HL-60 (cell line): ENCODE data around the gene PPP1R9A.

Experiments used
- DNase-seq, 2 experiments: peaks; one replicate each; pipeline ENCODE4 v3.0.0-alpha.2; 2010 to 2020; ENCODE audit warnings: low read depth in 1 of 2, low spot score in 1 of 2
- H3K27ac ChIP-seq: fragments of 250-450 bp; sonication (Bioruptor Pico); replicated peaks from 2 replicates; pipeline ENCODE4 v1.5.1; 2020; ENCODE audit warnings: mild to moderate bottlenecking, moderate library complexity
- H3K27me3 ChIP-seq: fragments of 250-450 bp; sonication (Bioruptor Pico); 2 replicates; pipeline ENCODE4 v1.5.1; 2021; ENCODE audit warnings: mild to moderate bottlenecking, moderate library complexity; ENCODE audit not compliant: insufficient read depth, poor library complexity, severe bottlenecking
- H3K4me3 ChIP-seq: replicated peaks from 2 replicates; pipeline ENCODE4 v1.5.1; 2011; ENCODE audit warnings: mild to moderate bottlenecking, control low read depth, low read length; ENCODE audit not compliant: insufficient read depth
- GABPA ChIP-seq: IDR thresholded peaks from 2 replicates; pipeline ENCODE4 v1.6.1; 2012; ENCODE audit warnings: low read depth
- POLR2AphosphoS5 ChIP-seq: IDR thresholded peaks from 2 replicates; pipeline ENCODE4 v1.6.1; 2012; ENCODE audit warnings: low read depth
- SPI1 ChIP-seq: IDR thresholded peaks from 2 replicates; pipeline ENCODE4 v1.6.1; 2012; ENCODE audit warnings: low read depth, mild to moderate bottlenecking, borderline replicate concordance
- TF ChIP-seq, protein P1 (sequence below): IDR thresholded peaks from one replicate; pipeline ENCODE4 v1.5.1; 2011; ENCODE audit warnings: low read length, control low read depth, inconsistent platforms; ENCODE audit not compliant: insufficient read depth
- TF ChIP-seq, protein P2 (sequence below): IDR thresholded peaks from 2 replicates; pipeline ENCODE4 v1.6.1; 2012; ENCODE audit warnings: low read depth; ENCODE audit not compliant: insufficient replicate concordance

Gene PPP1R9A

DNA sequence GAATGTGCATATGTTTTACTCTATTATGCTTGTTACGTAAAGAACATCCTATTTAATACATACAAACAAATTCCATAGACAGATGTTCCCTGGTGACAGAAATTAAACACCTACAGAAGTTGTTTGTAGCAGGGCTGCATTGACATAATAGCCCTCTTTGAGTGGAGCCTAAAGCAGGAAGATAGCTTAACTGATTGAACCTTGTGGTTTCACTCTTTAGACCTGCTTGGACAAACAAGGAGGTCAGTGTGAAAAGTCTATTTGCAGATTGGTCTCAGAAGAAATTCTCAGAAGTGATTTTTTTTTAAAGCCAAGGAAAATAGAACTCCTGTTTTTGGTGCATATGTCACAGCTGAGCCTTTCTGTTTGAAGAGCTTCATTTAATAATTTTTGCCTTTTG lies 121.3 kb downstream of the PPP1R9A start:
- DNase-seq = no peak
- no peak overlapping the region for H3K27ac ChIP-seq
- H3K27me3 ChIP-seq = no peaks in the 10 kb centered on the region
- TF ChIP-seq, protein P1, sequence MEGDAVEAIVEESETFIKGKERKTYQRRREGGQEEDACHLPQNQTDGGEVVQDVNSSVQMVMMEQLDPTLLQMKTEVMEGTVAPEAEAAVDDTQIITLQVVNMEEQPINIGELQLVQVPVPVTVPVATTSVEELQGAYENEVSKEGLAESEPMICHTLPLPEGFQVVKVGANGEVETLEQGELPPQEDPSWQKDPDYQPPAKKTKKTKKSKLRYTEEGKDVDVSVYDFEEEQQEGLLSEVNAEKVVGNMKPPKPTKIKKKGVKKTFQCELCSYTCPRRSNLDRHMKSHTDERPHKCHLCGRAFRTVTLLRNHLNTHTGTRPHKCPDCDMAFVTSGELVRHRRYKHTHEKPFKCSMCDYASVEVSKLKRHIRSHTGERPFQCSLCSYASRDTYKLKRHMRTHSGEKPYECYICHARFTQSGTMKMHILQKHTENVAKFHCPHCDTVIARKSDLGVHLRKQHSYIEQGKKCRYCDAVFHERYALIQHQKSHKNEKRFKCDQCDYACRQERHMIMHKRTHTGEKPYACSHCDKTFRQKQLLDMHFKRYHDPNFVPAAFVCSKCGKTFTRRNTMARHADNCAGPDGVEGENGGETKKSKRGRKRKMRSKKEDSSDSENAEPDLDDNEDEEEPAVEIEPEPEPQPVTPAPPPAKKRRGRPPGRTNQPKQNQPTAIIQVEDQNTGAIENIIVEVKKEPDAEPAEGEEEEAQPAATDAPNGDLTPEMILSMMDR = no peak
- no peak for TF ChIP-seq SPI1
- no peak for TF ChIP-seq GABPA
- TF ChIP-seq, protein P2, sequence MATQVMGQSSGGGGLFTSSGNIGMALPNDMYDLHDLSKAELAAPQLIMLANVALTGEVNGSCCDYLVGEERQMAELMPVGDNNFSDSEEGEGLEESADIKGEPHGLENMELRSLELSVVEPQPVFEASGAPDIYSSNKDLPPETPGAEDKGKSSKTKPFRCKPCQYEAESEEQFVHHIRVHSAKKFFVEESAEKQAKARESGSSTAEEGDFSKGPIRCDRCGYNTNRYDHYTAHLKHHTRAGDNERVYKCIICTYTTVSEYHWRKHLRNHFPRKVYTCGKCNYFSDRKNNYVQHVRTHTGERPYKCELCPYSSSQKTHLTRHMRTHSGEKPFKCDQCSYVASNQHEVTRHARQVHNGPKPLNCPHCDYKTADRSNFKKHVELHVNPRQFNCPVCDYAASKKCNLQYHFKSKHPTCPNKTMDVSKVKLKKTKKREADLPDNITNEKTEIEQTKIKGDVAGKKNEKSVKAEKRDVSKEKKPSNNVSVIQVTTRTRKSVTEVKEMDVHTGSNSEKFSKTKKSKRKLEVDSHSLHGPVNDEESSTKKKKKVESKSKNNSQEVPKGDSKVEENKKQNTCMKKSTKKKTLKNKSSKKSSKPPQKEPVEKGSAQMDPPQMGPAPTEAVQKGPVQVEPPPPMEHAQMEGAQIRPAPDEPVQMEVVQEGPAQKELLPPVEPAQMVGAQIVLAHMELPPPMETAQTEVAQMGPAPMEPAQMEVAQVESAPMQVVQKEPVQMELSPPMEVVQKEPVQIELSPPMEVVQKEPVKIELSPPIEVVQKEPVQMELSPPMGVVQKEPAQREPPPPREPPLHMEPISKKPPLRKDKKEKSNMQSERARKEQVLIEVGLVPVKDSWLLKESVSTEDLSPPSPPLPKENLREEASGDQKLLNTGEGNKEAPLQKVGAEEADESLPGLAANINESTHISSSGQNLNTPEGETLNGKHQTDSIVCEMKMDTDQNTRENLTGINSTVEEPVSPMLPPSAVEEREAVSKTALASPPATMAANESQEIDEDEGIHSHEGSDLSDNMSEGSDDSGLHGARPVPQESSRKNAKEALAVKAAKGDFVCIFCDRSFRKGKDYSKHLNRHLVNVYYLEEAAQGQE = no peak
- TF ChIP-seq POLR2AphosphoS5 = no peak
- no peak overlapping the region for H3K4me3 ChIP-seq

DNA sequence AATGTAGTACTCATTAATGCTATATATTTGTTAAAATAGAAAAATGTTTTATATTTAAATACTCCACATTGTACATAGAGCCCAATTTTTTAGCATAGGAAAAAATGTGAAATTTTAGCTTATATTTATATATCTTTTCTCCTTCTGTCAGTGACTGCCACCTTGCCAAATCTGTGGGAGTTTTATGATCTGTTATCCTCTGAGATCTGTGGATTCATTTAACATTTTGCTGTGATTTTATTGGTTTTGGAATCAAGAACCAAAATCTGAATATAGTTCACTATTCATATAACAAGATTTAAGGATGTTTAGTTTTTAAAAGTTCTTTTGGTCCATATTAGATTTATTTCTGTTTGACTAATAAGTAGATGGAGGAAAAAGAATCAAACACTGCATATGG lies 127.9 kb downstream of the PPP1R9A start:
- H3K27ac ChIP-seq = no peak overlapping the region
- H3K27me3 ChIP-seq = no peaks in the 10 kb centered on the region
- H3K4me3 ChIP-seq = no peak overlapping the region
- TF ChIP-seq, protein P1 = no peak
- no peak for TF ChIP-seq GABPA
- no peak for TF ChIP-seq POLR2AphosphoS5
- TF ChIP-seq, protein P2 = no peak
- no peak for TF ChIP-seq SPI1
- no peak for DNase-seq

DNA sequence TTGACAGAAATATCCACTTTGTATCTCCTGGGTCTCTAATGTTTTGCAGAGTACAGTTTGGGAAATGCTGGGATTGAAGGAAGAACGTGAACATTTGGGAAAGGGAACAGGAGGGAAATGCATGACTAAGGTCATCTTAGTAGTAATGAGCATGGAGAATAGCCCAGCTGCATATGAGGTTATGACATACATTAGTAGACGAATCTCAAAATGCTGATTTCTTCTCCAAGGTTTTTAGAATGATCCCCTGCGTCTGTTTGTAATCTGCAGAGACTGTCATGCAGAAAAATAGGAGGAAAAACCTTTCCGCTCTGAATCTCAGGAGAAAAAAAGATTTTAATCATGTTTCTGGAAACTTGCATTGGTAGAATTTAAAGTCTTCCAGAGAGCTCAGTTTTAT lies 133.6 kb downstream of the PPP1R9A start:
- Histone ChIP-seq H3K4me3 (no peak overlapping the region), H3K27me3 (no peaks in the 10 kb centered on the region), H3K27ac (no peak overlapping the region)
- TF ChIP-seq GABPA (no peak), POLR2AphosphoS5 (no peak), SPI1 (no peak)
- TF ChIP-seq, protein P1 = no peak
- TF ChIP-seq, protein P2 = no peak
- no peak for DNase-seq
